ENCODE results near the gene CCDC88C. TPM values are rescaled to one million over a fixed set of nuclear protein-coding genes. Genes with fewer than 3 reads are reported as not detected.
A peak's percentile ranks its signal among the peaks of the same experiment; 100 is the strongest.

CCDC88C gene
- total RNA-seq, 1 donor from 2014 or later, result 68.0 TPM

GRCh38 chr14:91290986-91291385 is 126.6 kb downstream of the CCDC88C start:
- Mint-ChIP-seq H3K27ac (ENCODE audit: unreplicated experiment) (no peak overlapping the region), H3K4me1 (ENCODE audit: low read depth, unreplicated experiment) (peaks cover 5% of the 10 kb centered on the region), H3K4me3 (ENCODE audit: unreplicated experiment) (no peak overlapping the region), H3K36me3 (ENCODE audit: unreplicated experiment) (peaks cover 8% of the 10 kb centered on the region), H3K27me3 (ENCODE audit: unreplicated experiment) (no peaks in the 10 kb centered on the region), H3K9me3 (ENCODE audit: unreplicated experiment) (peaks cover 8% of the 10 kb centered on the region)
- DNase-seq, result no peak
- no peak for TF ChIP-seq CTCF (IDR thresholded peaks at IDR 0.05; ENCODE audit: partially characterized antibody, unreplicated experiment)

- H3K27ac Mint-ChIP-seq (ENCODE audit: unreplicated experiment), result no peak overlapping the region
- DNase-seq, result no peak
- H3K4me3 Mint-ChIP-seq (ENCODE audit: unreplicated experiment), result no peak overlapping the region
- peaks cover 8% of the 10 kb centered on the region for H3K9me3 Mint-ChIP-seq (ENCODE audit: unreplicated experiment)
- TF ChIP-seq CTCF (IDR thresholded peaks at IDR 0.05; ENCODE audit: partially characterized antibody, unreplicated experiment), result no peak
- peaks cover 8% of the 10 kb centered on the region for H3K36me3 Mint-ChIP-seq (ENCODE audit: unreplicated experiment)
- peaks cover 5% of the 10 kb centered on the region for H3K4me1 Mint-ChIP-seq (ENCODE audit: low read depth, unreplicated experiment)
- no peaks in the 10 kb centered on the region for H3K27me3 Mint-ChIP-seq (ENCODE audit: unreplicated experiment)
Measured at GRCh38 chr14:91289464-91289863, 128.2 kb downstream of the CCDC88C start.

- Mint-ChIP-seq H3K27me3 (ENCODE audit: unreplicated experiment) (no peaks in the 10 kb centered on the region), H3K36me3 (ENCODE audit: unreplicated experiment) (peaks cover 5% of the 10 kb centered on the region), H3K4me1 (ENCODE audit: low read depth, unreplicated experiment) (peaks cover 2% of the 10 kb centered on the region), H3K4me3 (ENCODE audit: unreplicated experiment) (no peak overlapping the region), H3K9me3 (ENCODE audit: unreplicated experiment) (peaks cover 6% of the 10 kb centered on the region), H3K27ac (ENCODE audit: unreplicated experiment) (no peak overlapping the region)
- no peak for DNase-seq
- TF ChIP-seq CTCF (IDR thresholded peaks at IDR 0.05; ENCODE audit: partially characterized antibody, unreplicated experiment), result no peak
Measured at GRCh38 chr14:91288876-91289275, 128.7 kb downstream of the CCDC88C start.

- peak; percentile 95 for TF ChIP-seq CTCF (IDR thresholded peaks at IDR 0.05; ENCODE audit: partially characterized antibody, unreplicated experiment)
- Mint-ChIP-seq H3K9me3 (ENCODE audit: unreplicated experiment) (peaks cover 2% of the 10 kb centered on the region), H3K36me3 (ENCODE audit: unreplicated experiment) (peaks cover 12% of the 10 kb centered on the region), H3K4me3 (ENCODE audit: unreplicated experiment) (no peak overlapping the region), H3K27me3 (ENCODE audit: unreplicated experiment) (peaks cover 2% of the 10 kb centered on the region), H3K27ac (ENCODE audit: unreplicated experiment) (no peak overlapping the region), H3K4me1 (ENCODE audit: low read depth, unreplicated experiment) (peaks cover 2% of the 10 kb centered on the region)
- DNase-seq, result peak; percentile 82
Measured at GRCh38 chr14:91286530-91286937, 131.1 kb downstream of the CCDC88C start.

DNA sequence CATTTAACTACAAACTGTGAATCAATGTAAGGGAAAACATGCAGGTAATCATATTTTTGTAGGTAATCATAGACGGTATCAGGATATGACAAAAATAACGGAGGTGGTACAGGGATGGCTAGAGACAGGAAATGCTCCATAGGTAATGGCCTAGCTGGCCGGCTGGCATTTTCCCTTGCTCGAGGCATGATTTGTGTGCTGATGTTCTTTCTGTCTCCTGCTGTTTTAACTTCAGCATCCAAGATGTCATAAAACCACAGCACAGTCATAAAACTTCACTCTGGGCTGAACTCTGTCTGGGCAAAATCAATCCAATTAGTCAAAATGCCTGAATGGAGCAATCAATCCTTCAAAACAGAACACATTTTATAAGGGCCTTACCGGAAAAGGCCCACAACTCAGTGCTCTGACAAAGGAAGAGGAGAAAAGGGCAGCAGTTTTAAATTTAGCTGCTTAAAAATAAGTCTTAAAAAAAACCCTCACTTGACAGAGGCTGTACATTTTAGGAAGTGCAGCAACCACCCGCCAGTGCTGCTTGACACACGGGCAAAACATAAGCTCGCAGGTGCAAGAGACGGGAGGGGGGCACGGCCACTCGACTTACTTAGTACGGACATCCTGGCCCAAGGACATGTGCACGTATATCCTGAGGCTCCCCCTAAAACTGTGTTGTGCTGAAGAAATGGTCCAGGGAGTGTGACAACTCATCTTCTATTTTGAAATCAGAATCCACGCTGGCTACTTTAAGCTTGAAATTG is 132.7 kb downstream of the CCDC88C start:
- H3K27me3 Mint-ChIP-seq (ENCODE audit: unreplicated experiment), result peaks cover 2% of the 10 kb centered on the region
- peaks cover 12% of the 10 kb centered on the region for H3K36me3 Mint-ChIP-seq (ENCODE audit: unreplicated experiment)
- H3K4me3 Mint-ChIP-seq (ENCODE audit: unreplicated experiment), result no peak overlapping the region
- peaks cover 2% of the 10 kb centered on the region for H3K4me1 Mint-ChIP-seq (ENCODE audit: low read depth, unreplicated experiment)
- no peak overlapping the region for H3K27ac Mint-ChIP-seq (ENCODE audit: unreplicated experiment)
- DNase-seq, result no peak
- H3K9me3 Mint-ChIP-seq (ENCODE audit: unreplicated experiment), result peaks cover 2% of the 10 kb centered on the region
- TF ChIP-seq CTCF (IDR thresholded peaks at IDR 0.05; ENCODE audit: partially characterized antibody, unreplicated experiment), result no peak

Data from glutamatergic neuron (in vitro differentiated cells).